Stimulated activated CD4-positive, alpha-beta T cell treated with anti-CD3 and anti-CD28 coated beads, Interleukin-2, amount 100 ng/mL, for 4 hours (primary cell): ENCODE data around the gene LBP.
"Not testable (repeated sequence)": the region's sequence is repeated elsewhere in the genome, so short reads cannot be mapped to it uniquely, and the experiment has no call there.

Experiments used
- DNase-seq: peaks from one replicate; pipeline ENCODE4 v3.0.0-alpha.2; 2020; ENCODE audit warnings: low read depth

LBP gene, protein sequence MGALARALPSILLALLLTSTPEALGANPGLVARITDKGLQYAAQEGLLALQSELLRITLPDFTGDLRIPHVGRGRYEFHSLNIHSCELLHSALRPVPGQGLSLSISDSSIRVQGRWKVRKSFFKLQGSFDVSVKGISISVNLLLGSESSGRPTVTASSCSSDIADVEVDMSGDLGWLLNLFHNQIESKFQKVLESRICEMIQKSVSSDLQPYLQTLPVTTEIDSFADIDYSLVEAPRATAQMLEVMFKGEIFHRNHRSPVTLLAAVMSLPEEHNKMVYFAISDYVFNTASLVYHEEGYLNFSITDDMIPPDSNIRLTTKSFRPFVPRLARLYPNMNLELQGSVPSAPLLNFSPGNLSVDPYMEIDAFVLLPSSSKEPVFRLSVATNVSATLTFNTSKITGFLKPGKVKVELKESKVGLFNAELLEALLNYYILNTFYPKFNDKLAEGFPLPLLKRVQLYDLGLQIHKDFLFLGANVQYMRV

DNA sequence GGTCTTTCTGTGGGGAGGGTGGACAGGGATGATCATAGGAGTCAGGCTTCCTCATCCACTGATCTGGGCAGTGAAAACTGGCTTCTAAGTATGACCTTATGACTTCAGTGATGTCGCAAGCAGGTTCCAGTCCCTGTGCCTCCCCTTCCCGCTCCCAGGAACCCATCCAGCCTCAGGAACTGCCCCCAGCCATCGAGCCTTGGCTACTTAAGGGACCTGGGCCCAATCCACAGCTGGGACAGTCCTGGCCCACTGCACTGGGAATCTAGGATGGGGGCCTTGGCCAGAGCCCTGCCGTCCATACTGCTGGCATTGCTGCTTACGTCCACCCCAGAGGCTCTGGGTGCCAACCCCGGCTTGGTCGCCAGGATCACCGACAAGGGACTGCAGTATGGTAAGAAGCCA is at the start of gene LBP:
Gene LBP, plus strand, starts transcription at position 236 of the 405 bp plus-strand sequence. Its CDS starts 35 bp downstream, at position 271.
- DNase-seq = no peak

DNA sequence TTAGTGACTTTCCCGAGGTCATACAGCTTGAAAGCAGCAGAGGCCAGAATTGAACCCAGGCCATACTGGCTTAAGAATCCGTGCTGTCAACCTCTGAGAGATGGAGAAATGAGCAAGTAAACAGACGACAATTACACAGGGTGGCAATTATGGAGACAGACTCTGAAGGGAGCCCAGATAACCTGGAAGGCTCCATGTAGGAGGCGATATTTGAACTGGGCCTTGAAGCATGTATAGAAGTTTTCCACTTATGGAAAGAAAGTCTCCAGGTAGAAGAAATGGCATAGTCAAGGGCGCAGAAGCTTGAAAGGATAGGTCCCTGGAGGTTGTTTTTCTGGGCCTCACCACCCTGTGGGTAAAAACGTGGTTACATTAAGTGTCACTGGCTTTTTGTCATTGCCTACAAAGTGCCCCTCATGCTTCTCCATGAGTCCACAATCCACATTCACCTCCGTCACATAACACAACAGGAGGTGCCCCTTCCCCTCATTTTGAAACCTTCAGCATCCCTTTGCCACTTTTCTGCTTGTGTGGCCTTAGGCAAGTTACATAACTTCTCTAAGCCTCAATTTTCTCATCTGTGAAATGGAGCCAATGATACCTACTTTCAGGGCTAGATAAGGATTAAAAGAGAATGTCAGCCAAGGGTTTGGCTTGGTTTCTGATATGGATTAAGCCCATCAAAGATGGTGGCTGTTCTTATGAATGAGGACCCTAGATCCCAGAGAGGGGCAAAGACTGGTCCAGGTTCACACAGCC is 48.2 kb upstream of the LBP start:
- DNase-seq = no peak

DNA sequence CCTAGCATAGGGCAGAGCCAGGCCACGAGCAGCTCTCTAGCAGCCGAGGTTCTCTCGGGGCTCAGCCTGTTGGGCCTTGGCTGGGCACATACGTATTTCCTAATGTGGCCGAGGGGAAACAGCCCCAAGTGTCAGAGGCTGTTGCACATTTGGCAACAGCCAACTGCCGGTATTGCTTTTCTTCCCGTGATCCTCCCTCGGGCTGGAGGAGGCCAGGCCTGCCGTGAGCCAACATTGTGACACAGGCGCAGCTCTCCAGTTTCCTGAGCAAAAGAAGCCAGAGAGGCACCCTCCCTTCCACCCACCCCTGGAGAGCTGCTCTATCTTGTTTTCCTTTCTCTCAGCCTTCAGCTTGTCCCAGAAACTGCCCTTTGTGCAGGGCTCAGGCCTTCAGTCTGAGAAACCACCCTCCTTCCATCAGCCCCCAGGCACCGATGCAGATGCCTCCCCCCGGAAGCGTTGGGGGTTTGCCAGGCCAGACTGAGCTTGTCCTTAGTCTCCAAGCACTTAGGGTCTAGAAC is 47.5 kb upstream of the LBP start:
- no peak for DNase-seq

DNA sequence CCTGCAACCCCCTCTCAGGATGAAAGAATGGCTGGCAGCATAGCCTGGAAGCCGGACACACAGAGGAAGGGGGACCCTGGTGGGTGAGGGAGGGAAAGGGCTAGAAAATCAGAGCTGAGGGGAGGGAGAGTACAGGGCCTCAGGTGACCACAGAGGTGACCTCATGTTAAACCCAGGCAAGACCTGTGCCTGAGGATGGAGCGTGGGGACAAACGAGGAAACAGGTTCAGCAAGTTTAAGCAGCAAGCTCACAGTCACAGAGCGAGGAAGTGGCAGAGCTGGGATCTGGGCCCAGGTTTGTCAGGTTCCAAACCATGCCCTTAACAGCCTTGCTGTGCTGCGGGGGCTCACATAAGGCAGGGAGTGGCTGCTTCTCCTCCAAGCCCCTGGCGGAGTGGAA is 46.3 kb upstream of the LBP start:
- no peak for DNase-seq

DNA sequence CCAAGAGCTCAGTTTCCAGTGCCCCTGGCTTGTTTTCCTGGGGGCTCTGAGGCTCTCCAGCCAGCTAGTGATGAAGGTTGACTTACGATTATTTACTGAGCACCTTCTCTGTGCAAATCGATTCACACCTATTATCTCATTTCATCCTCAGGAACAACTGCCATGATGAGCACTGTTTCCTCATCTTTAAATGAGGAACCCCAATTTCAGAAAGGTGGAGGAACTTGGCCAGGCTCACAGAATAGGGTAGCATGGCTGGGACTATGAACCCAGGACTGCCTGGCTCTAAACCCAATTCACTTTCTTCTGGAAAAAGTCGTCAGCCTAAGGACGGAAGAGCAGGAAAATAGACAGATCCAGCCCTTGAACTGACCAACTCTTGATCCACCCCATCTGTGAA is 45.8 kb upstream of the LBP start:
- no peak for DNase-seq

DNA sequence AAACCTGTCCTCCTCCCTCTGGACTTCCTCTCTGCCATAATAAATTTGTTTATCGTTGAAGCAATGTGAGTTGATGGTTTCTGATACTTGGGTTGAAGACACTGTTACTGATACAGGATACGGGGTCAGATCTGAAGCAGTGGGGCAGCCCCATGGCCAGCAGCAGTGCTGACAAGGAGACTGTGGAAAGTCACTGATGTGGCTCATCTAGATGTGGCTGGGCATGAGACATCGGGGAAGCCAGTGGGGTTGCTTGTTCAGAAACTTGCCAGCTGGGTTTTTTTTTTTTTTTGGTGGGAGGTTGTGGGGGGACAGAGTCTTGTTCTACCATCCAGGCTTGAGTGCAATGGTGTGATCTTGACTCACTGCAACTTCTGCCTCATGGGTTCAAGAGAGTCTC is 45.0 kb upstream of the LBP start:
- no peak for DNase-seq

DNA sequence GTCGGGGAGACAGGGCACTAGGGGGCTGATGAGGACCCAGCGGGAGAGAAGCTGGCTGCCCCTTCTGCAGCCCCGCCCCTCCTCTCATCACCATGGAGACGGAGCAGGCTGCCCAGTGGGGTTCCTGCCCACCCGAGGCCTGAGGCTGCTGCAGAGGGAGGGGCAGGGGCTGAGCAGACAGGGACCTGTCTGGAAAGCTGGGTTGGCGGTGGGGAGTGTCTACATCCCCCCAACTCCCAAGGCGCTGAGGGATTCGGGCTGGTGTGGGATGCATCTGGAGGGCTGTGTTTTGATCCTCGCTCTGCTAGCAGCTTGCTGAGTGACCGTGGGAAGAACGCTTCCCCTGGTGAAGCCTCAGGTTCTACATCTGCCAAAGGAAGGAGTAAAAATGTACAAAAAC is 43.5 kb upstream of the LBP start:
- no peak for DNase-seq

DNA sequence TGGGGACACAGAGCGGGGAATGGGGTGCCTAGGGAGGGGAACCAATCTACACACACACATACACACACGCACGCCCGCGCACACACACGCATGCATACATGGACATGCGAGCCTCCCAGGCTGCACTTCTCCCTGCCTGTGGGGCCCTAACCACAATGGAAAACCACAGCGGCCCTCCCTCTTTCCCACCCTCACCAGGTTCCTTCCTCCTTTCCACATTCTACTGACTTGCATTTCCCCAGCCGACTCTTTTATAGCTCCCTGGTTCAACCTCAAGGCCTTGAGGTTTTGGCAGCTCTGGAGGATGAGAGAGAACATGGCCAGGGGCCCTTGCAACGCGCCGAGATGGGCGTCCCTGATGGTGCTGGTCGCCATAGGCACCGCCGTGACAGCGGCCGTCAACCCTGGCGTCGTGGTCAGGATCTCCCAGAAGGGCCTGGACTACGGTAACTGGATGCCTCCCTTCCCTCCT is 42.3 kb upstream of the LBP start, which contains the start of gene BPI:
Gene BPI, plus strand, starts transcription at position 249 of the 472 bp plus-strand sequence. Its CDS starts 68 bp downstream, at position 317.
- DNase-seq = no peak

DNA sequence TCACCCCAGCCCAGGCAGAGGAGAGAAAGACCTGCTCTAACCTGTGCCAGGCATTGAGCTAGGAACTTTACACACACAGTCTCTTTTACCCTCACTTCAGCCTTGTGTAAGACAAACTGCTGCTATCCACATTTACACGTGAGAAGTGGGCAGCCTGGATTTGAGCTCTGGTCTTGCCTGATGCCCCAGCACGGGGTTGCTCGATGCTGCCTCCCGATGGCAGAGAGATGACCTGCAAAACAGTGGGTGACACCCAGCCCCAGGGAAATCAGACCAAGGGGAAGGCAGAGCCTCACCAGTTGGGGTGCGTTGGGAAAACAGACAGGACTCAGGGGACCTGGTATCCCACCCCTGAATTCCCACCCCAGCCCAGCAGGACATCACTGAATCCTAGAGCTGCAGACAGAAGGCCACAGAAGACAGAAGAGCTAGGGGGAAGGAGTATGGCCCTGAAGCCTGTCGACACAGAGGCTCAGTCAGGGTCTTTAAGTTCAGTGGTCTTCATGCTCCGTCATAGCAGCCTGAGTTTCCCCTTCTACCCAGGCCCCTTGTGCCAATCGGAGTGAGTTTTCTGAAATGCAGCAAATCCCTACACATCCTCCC is 41.3 kb upstream of the LBP start:
- DNase-seq = no peak

DNA sequence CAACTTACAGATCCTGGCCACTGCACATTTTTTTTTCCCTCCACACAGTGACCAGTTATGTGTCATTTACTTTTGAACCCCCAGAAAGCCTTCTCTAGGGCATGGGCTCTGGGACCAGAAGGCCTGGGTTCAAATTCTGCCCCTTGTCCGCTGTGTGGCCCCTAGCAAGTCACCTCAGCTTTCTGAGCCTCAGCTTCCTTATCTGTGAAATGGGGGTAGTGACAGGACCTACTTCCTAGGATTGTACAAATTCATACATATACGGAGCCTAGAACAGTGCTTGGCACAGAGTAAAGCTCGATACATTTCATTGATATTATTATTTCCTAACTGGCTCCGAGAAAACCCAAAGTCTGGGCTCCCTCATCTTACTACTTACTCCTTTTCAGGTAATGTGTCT is 40.7 kb upstream of the LBP start:
- DNase-seq = no peak

DNA sequence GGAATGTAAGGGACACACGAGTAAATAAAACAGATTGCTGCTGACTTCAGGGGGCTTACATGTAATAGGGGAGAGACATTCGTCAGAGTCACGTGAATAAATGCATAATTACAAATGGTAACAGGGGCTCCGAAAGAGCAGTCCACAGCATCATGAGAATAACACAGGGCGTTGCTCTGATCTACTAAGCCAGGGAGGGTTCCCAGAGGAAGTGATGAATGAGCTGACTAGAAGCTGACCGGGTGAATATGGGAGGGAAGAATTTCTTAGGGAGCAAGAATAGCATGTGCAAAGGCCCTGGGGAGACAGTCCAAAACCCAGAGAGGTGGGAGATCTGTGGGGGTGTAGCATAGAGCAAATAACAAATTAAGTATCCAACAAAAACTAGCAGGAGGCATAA is 39.9 kb upstream of the LBP start:
- DNase-seq = no peak

DNA sequence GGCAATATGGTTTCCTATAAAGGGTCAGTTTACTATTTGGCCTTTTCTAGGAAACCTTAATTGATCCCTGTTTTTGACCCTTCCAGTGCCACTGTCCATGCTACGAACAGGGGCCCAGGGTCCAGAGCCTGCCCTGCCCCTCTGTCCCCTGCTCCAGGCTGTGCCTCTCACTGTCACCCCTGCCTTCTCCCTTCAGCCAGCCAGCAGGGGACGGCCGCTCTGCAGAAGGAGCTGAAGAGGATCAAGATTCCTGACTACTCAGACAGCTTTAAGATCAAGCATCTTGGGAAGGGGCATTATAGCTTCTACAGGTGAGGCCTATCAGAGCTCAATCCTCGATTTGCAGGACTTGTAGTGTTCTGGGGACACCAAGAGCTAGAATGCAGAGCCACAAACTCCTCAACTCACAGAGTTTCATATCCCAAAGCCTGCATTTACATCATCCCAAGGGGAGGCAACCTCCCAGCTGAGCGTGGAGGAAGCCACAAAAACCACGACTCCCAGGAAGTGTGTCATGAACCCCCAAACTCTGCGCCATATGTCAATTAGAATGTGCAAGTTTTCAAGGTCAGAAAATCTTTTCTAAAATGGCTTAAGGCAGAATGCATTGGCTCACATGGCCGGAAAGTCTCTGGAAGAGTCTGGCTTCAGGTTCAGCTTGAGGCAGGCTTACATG is 38.8 kb upstream of the LBP start:
- DNase-seq = no peak

DNA sequence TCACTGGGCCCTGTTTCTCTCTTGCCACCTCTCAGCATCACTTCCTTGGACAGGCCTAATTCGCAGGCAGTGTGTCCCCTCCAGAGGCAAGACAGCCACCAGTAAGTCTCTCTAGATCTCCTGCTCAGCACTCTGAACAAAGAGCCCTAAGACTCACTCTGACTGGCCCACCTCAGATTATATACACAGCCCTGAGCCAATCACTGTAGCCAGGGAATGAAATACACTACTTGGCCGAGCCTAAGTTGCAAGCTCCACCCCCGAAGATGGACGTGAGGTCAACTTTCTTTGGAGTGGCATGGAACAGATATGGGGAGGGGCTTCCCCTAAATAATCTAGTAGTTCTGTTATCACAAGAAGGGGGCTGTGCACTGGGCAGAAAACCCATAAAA is 38.2 kb upstream of the LBP start:
- no peak for DNase-seq

DNA sequence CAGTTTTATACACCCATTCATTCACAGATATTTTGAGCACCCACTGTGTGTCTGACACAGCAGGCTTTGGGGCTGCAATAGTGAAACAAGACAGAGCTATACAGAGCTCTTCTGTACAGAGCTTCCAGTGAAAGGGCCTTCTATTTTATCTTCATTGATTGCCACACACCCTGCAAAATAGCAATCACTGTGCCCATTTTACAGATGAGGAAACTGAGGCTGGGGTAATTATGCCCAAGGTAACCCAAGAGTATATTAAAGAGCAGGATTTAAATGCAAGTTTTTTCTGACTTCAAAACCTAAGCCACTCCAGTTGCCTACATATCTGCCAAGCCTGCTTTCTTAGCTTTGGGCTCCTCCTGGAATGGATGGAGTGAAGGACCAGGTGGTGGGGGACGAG is 37.8 kb upstream of the LBP start:
- DNase-seq = no peak

DNA sequence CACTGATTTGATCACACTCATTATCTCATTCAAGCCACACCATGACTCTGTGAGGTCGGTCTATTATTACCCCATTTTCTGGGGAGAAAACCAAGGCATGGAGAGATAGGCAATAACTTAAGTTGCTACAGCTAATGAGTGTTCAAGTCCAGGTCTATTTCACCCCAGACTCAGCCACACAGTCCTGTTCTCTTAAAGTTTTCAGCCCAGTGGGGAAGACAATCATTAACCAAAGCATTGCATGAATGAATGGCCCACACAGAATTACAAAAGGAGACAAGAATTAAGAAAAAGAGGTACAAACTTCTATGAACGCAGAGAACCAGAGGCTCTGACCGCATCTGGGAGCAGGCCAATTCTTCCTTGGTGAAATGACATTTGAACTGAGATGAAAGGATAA is 35.2 kb upstream of the LBP start:
- no peak for DNase-seq

DNA sequence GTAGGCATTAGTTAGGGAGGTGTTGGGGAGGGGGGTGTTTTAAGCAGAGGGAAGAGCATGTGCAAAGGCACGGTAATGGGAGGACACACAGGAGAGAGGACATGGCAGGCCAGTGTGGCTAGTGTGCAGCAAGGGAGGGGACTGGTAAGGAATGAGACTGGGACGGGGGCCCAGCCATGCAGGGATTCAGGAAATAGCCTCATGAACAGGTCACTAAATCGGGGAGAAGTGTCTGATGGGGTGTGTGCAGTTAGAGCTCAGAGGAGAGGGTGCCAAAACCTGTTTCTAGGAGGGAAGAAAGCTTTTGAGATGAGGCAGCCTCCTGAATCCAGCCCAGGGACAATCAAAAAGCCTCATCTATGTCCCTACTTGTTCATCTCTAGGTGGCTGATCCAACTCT is 34.8 kb upstream of the LBP start:
- DNase-seq = no peak

DNA sequence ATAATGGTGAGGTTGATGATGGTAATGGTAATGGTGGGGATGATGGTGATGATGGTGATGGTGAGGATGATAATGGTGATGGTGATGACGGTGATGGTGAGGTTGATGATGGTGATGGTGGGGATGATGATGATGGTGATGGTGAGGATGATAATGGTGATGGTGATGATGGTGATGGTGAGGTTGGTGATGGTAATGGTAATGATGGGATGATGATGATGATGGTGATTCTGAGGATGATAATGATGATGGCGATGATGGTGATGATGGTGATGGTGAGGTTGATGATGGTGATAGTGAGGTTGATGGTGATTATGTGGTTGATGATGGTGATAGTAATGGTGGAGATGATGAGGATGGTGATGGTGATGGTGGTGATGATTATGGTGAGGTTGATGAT is 32.6 kb upstream of the LBP start:
- DNase-seq = no peak

DNA sequence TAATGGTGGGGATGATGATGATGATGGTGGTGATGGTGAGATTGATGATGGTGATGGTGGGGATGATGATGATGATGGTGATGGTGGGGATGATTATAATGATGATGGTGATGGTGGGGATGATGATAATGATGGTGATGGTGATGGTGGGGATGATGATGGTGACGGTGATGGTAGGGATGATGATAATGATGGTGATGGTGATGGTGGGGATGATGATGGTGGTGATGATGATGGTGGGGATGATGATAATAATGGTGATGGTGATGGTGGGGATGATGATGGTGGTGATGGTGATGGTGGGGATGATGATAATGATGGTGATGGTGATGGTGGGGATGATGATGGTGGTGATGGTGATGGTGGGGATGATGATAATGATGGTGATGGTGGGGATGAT is 31.9 kb upstream of the LBP start:
- not testable (repeated sequence) for DNase-seq

DNA sequence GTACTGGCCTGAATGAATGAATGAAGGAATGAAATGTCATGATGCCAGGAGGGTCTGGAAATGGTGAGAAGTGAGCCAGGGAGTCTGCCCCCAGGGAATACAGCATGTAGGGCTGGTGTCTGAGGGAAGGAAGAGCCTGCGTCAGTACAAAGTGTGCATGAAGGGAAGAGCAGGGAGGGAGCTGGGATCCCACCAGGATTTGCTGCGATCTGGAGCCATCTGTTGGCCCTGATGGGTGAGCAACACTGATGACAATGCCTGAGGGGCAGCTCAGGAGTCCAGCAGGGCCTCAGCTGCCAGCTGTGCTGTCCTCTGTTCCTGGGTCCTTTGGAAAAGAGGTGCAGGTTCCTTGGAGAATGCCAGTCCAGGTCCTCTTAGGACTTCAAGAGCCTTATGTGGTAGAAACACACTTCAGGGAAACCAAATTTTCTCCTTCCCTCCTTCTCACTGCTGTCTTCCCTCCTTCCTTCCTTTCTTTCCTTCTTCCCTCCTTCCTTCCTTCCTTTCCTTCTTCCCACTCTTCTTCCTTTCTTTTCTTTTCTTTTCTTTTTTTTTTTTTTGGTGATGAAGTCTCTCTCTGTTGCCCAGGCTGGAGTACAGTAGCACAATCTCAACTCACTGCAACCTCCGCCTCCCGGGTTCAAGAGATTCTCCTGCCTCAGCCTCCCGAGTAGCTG is 30.9 kb upstream of the LBP start:
- no peak for DNase-seq

DNA sequence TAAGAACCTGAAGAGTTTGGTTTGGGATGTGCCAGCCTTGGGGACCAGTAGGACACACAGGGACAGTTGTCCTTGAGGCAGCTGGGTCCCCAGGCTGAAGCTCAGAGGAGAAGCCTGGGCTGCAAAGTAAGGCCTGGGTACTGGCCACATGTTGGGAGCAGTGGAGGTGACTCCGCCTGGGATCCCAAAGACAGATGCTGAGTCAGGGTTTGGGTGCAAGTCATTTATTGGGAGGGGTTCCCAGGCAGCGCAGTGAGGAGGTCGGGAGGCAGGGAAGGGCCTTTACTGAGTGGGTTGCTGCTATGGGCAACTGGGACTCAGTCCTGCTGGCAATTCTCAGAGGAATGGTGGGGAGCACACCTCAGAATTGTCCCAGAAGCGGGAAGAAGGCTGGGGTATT is 29.9 kb upstream of the LBP start:
- DNase-seq = no peak

DNA sequence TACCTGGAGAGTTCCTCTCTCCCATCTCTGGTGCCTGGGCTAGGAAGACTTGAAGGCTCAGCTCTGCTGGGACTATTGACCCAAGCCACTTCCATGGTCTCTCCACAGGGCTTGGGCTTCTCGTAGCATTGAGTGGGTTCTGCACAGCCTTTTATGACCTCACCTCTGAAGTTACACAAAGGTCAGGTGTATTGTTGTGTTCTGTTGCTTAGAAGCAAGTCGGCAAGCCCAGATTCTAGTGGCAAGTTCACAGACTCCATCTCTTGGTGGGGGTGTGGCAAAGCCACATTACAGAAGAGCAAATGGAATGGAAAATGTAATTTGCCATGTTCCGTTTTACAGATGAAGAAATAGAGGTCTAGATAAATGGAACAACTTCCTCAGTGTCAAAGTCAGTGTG is 28.9 kb upstream of the LBP start:
- no peak for DNase-seq
